Tibial nerve (tissue), 4 donors: ENCODE results near the gene ZNF792. TPM values are rescaled to one million over a fixed set of nuclear protein-coding genes. Genes with fewer than 3 reads are reported as not detected.
"Not testable (repeated sequence)": the region's sequence is repeated elsewhere in the genome, so short reads cannot be mapped to it uniquely, and the experiment has no call there.

Experiments
- DNase-seq, 2 donors: peaks; one replicate each; pipeline ENCODE4 v3.0.0-alpha.2; 2019; ENCODE audit warnings: low spot score in 2 of 2
- H3K27ac ChIP-seq, 4 donors: fragments of 200-600 bp; sonication (generic) in 3 of 4; one replicate each; pipeline ENCODE4 v1.5.1; 2017 to 2019; ENCODE audit warnings: mild to moderate bottlenecking in 1 of 4
- H3K27me3 ChIP-seq, 2 donors: fragments of 200-600 bp; sonication (generic) in 1 of 2; one replicate each; pipeline versions ENCODE4 v1.5.1 to v1.6.0; 2017 to 2019
- H3K36me3 ChIP-seq, 3 donors: fragments of 200-600 bp; sonication (generic); one replicate each; pipeline ENCODE4 v1.5.1; 2018 to 2019
- H3K4me1 ChIP-seq, 4 donors: fragments of 200-600 bp; sonication (generic) in 3 of 4; one replicate each; pipeline ENCODE4 v1.5.1; 2017 to 2019
- H3K4me3 ChIP-seq, 4 donors: fragments of 200-600 bp; sonication (generic) in 3 of 4; one replicate each; pipeline ENCODE4 v1.5.1; 2017 to 2019; ENCODE audit warnings: mild to moderate bottlenecking in 1 of 4, moderate library complexity in 1 of 4
- H3K9me3 ChIP-seq, 4 donors: fragments of 200-600 bp; sonication (generic) in 3 of 4; one replicate each; pipeline ENCODE4 v1.5.1; 2017 to 2019
- CTCF ChIP-seq, 5 experiments: fragments of 200-600 bp in 3 of 5; fragments of 450-650 bp in 2 of 5; sonication (generic) in 3 of 5; IDR thresholded peaks; one replicate each; pipeline ENCODE4 v1.5.1; 2016 to 2019; ENCODE audit warnings: antibody characterized with exemption in 5 of 5, mild to moderate bottlenecking in 3 of 5, moderate library complexity in 2 of 5
- EP300 ChIP-seq, 2 donors: sonication (generic); formaldehyde crosslinking; IDR thresholded peaks; one replicate each; pipeline ENCODE4 v1.6.1; 2017; ENCODE audit warnings: antibody characterized with exemption in 2 of 2, mild to moderate bottlenecking in 1 of 2
- POLR2A ChIP-seq, 2 donors: fragments of 450-650 bp; IDR thresholded peaks; one replicate each; pipeline ENCODE4 v1.6.1; 2017; ENCODE audit warnings: antibody characterized with exemption in 2 of 2, mild to moderate bottlenecking in 2 of 2, moderate library complexity in 2 of 2
- WGBS, 2 donors: methylation state at CpG; one replicate each; pipeline ENCODE4 v1.1.5; 2018; 5-methylcytosine and 5-hydroxymethylcytosine counted together
- total RNA-seq, 4 donors: library from RNA; depleted of rRNA; stranded (reverse); fragments of >200 nt; gene quantifications; one replicate each; pipeline ENCODE4 v1.1.0, GENCODE V29; 2016

ZNF792 gene
- total RNA-seq, 4 donors from 2014 or later = 2.3 to 7.1 (median 5.5) TPM

GRCh38 chr19:35009424-35010415 lies 45.7 kb upstream of the ZNF792 start:
- H3K27ac ChIP-seq = peak overlapping the region in 1 of 4 donors; percentile 29
- DNase-seq = no peak
- peaks cover 0 to 36% (median 12%) of the 10 kb centered on the region in 4 donors for H3K4me1 ChIP-seq
- TF ChIP-seq POLR2A (IDR thresholded peaks at IDR 0.05) (no peak), EP300 (IDR thresholded peaks at IDR 0.05) (no peak), CTCF (IDR thresholded peaks at IDR 0.05) (no peak)
- WGBS, 2 donors = 85 to 89% methylated on average over 36 of the region's 36 CpGs
- no peaks in the 10 kb centered on the region for H3K27me3 ChIP-seq
- H3K4me3 ChIP-seq = no peak overlapping the region
- H3K36me3 ChIP-seq = peaks cover 0 to 73% (median 12%) of the 10 kb centered on the region in 3 donors
- no peaks in the 10 kb centered on the region for H3K9me3 ChIP-seq

- no peak for TF ChIP-seq CTCF (IDR thresholded peaks at IDR 0.05)
- TF ChIP-seq EP300 (IDR thresholded peaks at IDR 0.05) = peak in 1 of 2 donors; percentile 26
- Histone ChIP-seq H3K4me1 (peaks cover 0 to 41% (median 9%) of the 10 kb centered on the region in 4 donors), H3K4me3 (no peak overlapping the region), H3K36me3 (peaks cover 0 to 65% (median 12%) of the 10 kb centered on the region in 3 donors), H3K27ac (peak overlapping the region in 1 of 4 donors; percentile 59), H3K27me3 (no peaks in the 10 kb centered on the region), H3K9me3 (no peaks in the 10 kb centered on the region)
- DNase-seq = no peak
- whole genome bisulfite sequencing, 2 donors = 72 to 81% methylated on average over 10 to 12 of the region's 12 CpGs
These were observed 44.9 kb upstream of the ZNF792 start for GRCh38 chr19:35008891-35009341.

GRCh38 chr19:35007427-35007826 lies 43.4 kb upstream of the ZNF792 start:
- Histone ChIP-seq H3K36me3 (peaks cover 0 to 58% (median 12%) of the 10 kb centered on the region in 3 donors), H3K4me1 (peaks cover 0 to 45% (median 4%) of the 10 kb centered on the region in 4 donors)
- H3K4me3 ChIP-seq, DNase-seq, H3K27ac ChIP-seq, H3K9me3 ChIP-seq, H3K27me3 ChIP-seq: not testable (repeated sequence)
- 96% methylated on average over 8 of the region's 8 CpGs for WGBS, 2 donors

GRCh38 chr19:35006999-35007365 lies 43.0 kb upstream of the ZNF792 start:
- Histone ChIP-seq H3K27me3 (no peaks in the 10 kb centered on the region), H3K9me3 (no peaks in the 10 kb centered on the region), H3K4me3 (no peak overlapping the region), H3K27ac (peak overlapping the region in 2 of 4 donors; percentile 10), H3K4me1 (peaks cover 0 to 46% (median 6%) of the 10 kb centered on the region in 4 donors), H3K36me3 (peaks cover 0 to 58% (median 10%) of the 10 kb centered on the region in 3 donors)
- TF ChIP-seq EP300 (IDR thresholded peaks at IDR 0.05) (no peak), POLR2A (IDR thresholded peaks at IDR 0.05) (no peak), CTCF (IDR thresholded peaks at IDR 0.05) (no peak)
- DNase-seq = no peak
- 94 to 95% methylated on average over 5 of the region's 5 CpGs for WGBS, 2 donors

- peaks cover 0 to 51% (median 7%) of the 10 kb centered on the region in 4 donors for H3K4me1 ChIP-seq
- no peaks in the 10 kb centered on the region for H3K27me3 ChIP-seq
- DNase-seq = no peak
- H3K27ac ChIP-seq = peak overlapping the region in 2 of 4 donors; percentile 10
- 73 to 76% methylated on average over 15 of the region's 15 CpGs for WGBS, 2 donors
- no peak overlapping the region for H3K4me3 ChIP-seq
- H3K9me3 ChIP-seq = no peaks in the 10 kb centered on the region
- H3K36me3 ChIP-seq = peaks cover 0 to 53% (median 9%) of the 10 kb centered on the region in 3 donors
- TF ChIP-seq EP300 (IDR thresholded peaks at IDR 0.05) (no peak), POLR2A (IDR thresholded peaks at IDR 0.05) (no peak), CTCF (IDR thresholded peaks at IDR 0.05) (no peak)
These were observed 42.4 kb upstream of the ZNF792 start for GRCh38 chr19:35006342-35006998.

GRCh38 chr19:35006007-35006341 lies 41.9 kb upstream of the ZNF792 start:
- H3K27ac ChIP-seq, H3K4me3 ChIP-seq, H3K9me3 ChIP-seq, H3K27me3 ChIP-seq, DNase-seq: not testable (repeated sequence)
- peaks cover 0 to 48% (median 9%) of the 10 kb centered on the region in 3 donors for H3K36me3 ChIP-seq
- peaks cover 0 to 56% (median 7%) of the 10 kb centered on the region in 4 donors for H3K4me1 ChIP-seq
- 93 to 96% methylated on average over 6 of the region's 6 CpGs for WGBS, 2 donors
